Keratinocyte (primary cell): ENCODE data around the gene CHRNA7.
"Not testable (repeated sequence)": the region's sequence is repeated elsewhere in the genome, so short reads cannot be mapped to it uniquely, and the experiment has no call there.

Experiments used
- CTCF ChIP-seq, 3 experiments: IDR thresholded peaks in 1 of 3; conservative IDR thresholded peaks in 1 of 3; optimal IDR thresholded peaks in 1 of 3; 2 replicates in 2 of 3; 3 replicates in 1 of 3; pipeline versions ENCODE3 to v1.5.1; 2011; ENCODE audit warnings: low read length in 3 of 3, mild to moderate bottlenecking in 3 of 3, moderate library complexity in 2 of 3, control low read depth in 1 of 3, inconsistent platforms in 1 of 3; ENCODE audit not compliant: insufficient read depth in 2 of 3; ENCODE audit errors: extremely low read depth in 1 of 3
- EZH2 ChIP-seq: IDR thresholded peaks from one replicate; pipeline ENCODE4 v1.6.1; 2012; ENCODE audit warnings: inconsistent platforms, mild to moderate bottlenecking, low read length, moderate library complexity

- not testable (repeated sequence) for TF ChIP-seq CTCF (optimal IDR thresholded peaks at IDR 0.05 in 1 of 3, IDR thresholded peaks at IDR 0.05 in 1 of 3, conservative IDR thresholded peaks at IDR 0.05 in 1 of 3; ENCODE audit: extremely low read depth in 1 of 3, insufficient read depth in 2 of 3, low read length in 3 of 3); EZH2
Measured at GRCh38 chr15:32209081-32209480, 178.8 kb downstream of the CHRNA7 start.
